H9 (cell line): ENCODE measurements around the gene PHAX. TPM values are rescaled to one million over a fixed set of nuclear protein-coding genes. Genes with fewer than 3 reads are reported as not detected.

Experiments
- DNase-seq: peaks from one replicate; pipeline ENCODE4 v3.0.0-alpha.2; 2017
- H2AFZ ChIP-seq: one replicate; pipeline ENCODE4 v1.6.1; 2013; ENCODE audit warnings: mild to moderate bottlenecking, low read length, control low read depth, moderate library complexity
- H2AK5ac ChIP-seq: 2 replicates; pipeline ENCODE4 v1.6.1; 2013; ENCODE audit warnings: low read length, control low read depth, mixed read lengths; ENCODE audit not compliant: insufficient read length
- H2BK120ac ChIP-seq: one replicate; pipeline ENCODE4 v1.6.1; 2013; ENCODE audit warnings: low read depth, mild to moderate bottlenecking, low read length, control low read depth, inconsistent platforms; ENCODE audit not compliant: poor library complexity, severe bottlenecking
- H2BK12ac ChIP-seq: 2 replicates; pipeline ENCODE4 v1.6.1; 2013; ENCODE audit warnings: low read length, control low read depth, mixed read lengths, low read depth; ENCODE audit not compliant: insufficient read length
- H2BK15ac ChIP-seq: 2 replicates; pipeline ENCODE4 v1.6.1; 2013; ENCODE audit warnings: low read depth, low read length, control low read depth
- H2BK20ac ChIP-seq: one replicate; pipeline ENCODE4 v1.6.1; 2013; ENCODE audit warnings: low read depth, mild to moderate bottlenecking, low read length, control low read depth, inconsistent platforms; ENCODE audit not compliant: poor library complexity, severe bottlenecking
- H2BK5ac ChIP-seq: 2 replicates; pipeline ENCODE4 v1.6.1; 2013; ENCODE audit warnings: low read length, control low read depth, mixed read lengths; ENCODE audit not compliant: insufficient read length
- H3K14ac ChIP-seq: 2 replicates; pipeline ENCODE4 v1.6.1; 2013; ENCODE audit warnings: low read length, control low read depth; ENCODE audit not compliant: insufficient read depth
- H3K18ac ChIP-seq: 2 replicates; pipeline ENCODE4 v1.6.1; 2013; ENCODE audit warnings: low read depth, mild to moderate bottlenecking, mixed read lengths, low read length, control low read depth; ENCODE audit not compliant: insufficient read length
- H3K23ac ChIP-seq: 2 replicates; pipeline ENCODE4 v1.6.1; 2013; ENCODE audit warnings: low read length, control low read depth, mixed read lengths, low read depth; ENCODE audit not compliant: insufficient read length
- H3K23me2 ChIP-seq: 2 replicates; pipeline ENCODE4 v1.6.1; 2013; ENCODE audit warnings: low read depth, mild to moderate bottlenecking, mixed read lengths, low read length, control low read depth; ENCODE audit not compliant: insufficient read length, poor library complexity, severe bottlenecking
- H3K27ac ChIP-seq: 2 replicates; pipeline ENCODE4 v1.5.1; 2013; ENCODE audit warnings: low read length, control low read depth, mixed read lengths, low read depth; ENCODE audit not compliant: insufficient read length
- H3K27me3 ChIP-seq: 2 replicates; pipeline ENCODE4 v1.6.1; 2013; ENCODE audit warnings: low read length, control low read depth, inconsistent platforms; ENCODE audit not compliant: insufficient read depth
- H3K4ac ChIP-seq: 2 replicates; pipeline ENCODE4 v1.6.1; 2013; ENCODE audit warnings: low read depth, mild to moderate bottlenecking, control low read depth, inconsistent platforms, low read length, moderate library complexity
- H3K4me1 ChIP-seq: 2 replicates; pipeline ENCODE4 v1.6.1; 2013; ENCODE audit warnings: low read length, control low read depth, inconsistent platforms; ENCODE audit not compliant: insufficient read depth
- H3K4me2 ChIP-seq: 2 replicates; pipeline ENCODE4 v1.6.1; 2013; ENCODE audit warnings: low read length, control low read depth, mixed read lengths; ENCODE audit not compliant: insufficient read length, insufficient read depth
- H3K56ac ChIP-seq: 2 replicates; pipeline ENCODE4 v1.6.1; 2013; ENCODE audit warnings: low read depth, mild to moderate bottlenecking, mixed read lengths, low read length, control low read depth; ENCODE audit not compliant: insufficient read length
- H3K79me1 ChIP-seq: 2 replicates; pipeline ENCODE4 v1.6.1; 2013; ENCODE audit warnings: low read depth, mild to moderate bottlenecking, moderate library complexity, low read length, control low read depth, inconsistent platforms; ENCODE audit not compliant: insufficient read depth, poor library complexity, severe bottlenecking
- H3K79me2 ChIP-seq: 2 replicates; pipeline ENCODE4 v1.6.1; 2013; ENCODE audit warnings: low read length, control low read depth, inconsistent platforms; ENCODE audit not compliant: insufficient read depth
- H3K9ac ChIP-seq: 2 replicates; pipeline ENCODE4 v1.6.1; 2013; ENCODE audit warnings: low read length, control low read depth, mixed read lengths; ENCODE audit not compliant: insufficient read length; ENCODE audit errors: extremely low read depth
- H3K9me3 ChIP-seq: one replicate; pipeline ENCODE4 v1.6.1; 2013; ENCODE audit warnings: low read depth, low read length, inconsistent platforms; ENCODE audit not compliant: control insufficient read depth
- H3T11ph ChIP-seq: one replicate; pipeline ENCODE4 v1.6.1; 2013; ENCODE audit warnings: mild to moderate bottlenecking, low read length, control low read depth, inconsistent platforms
- H4K20me1 ChIP-seq: one replicate; pipeline ENCODE4 v1.6.1; 2013; ENCODE audit not compliant: control insufficient read depth, insufficient read length, insufficient read depth
- H4K5ac ChIP-seq: 2 replicates; pipeline ENCODE4 v1.6.1; 2013; ENCODE audit warnings: low read depth, mild to moderate bottlenecking, mixed read lengths, low read length, control low read depth; ENCODE audit not compliant: insufficient read length
- H4K8ac ChIP-seq: replicated peaks from 2 replicates; pipeline ENCODE4 v1.6.1; 2013; ENCODE audit warnings: low read length, control low read depth, mixed read lengths, low read depth; ENCODE audit not compliant: insufficient read length
- H4K91ac ChIP-seq: 2 replicates; pipeline ENCODE4 v1.6.1; 2013; ENCODE audit warnings: low read depth, mild to moderate bottlenecking, moderate library complexity, mixed read lengths, low read length, control low read depth; ENCODE audit not compliant: insufficient read length
- H3K27ac Mint-ChIP-seq, 3 experiments: 2 replicates in 2 of 3; 3 replicates in 1 of 3; pipeline ENCODE4 v1.8.0; 2020 to 2021; ENCODE audit warnings: mixed read lengths in 3 of 3, mild to moderate bottlenecking in 1 of 3, moderate library complexity in 1 of 3
- H3K27me3 Mint-ChIP-seq: 2 replicates; pipeline ENCODE4 v1.8.0; 2021; ENCODE audit warnings: low read depth, mild to moderate bottlenecking, moderate library complexity, mixed read lengths
- H3K36me3 Mint-ChIP-seq, 3 experiments: 2 replicates in 2 of 3; 3 replicates in 1 of 3; pipeline ENCODE4 v1.8.0; 2020 to 2021; ENCODE audit warnings: low read depth in 3 of 3, mixed read lengths in 3 of 3; ENCODE audit not compliant: insufficient read depth in 1 of 3
- H3K4me1 Mint-ChIP-seq, 2 experiments: 2 replicates each; pipeline ENCODE4 v1.8.0; 2020; ENCODE audit warnings: mixed read lengths in 2 of 2
- H3K4me3 Mint-ChIP-seq, 2 experiments: 2 replicates in 1 of 2; 3 replicates in 1 of 2; pipeline ENCODE4 v1.8.0; 2020 to 2021; ENCODE audit warnings: mild to moderate bottlenecking in 2 of 2, mixed read lengths in 2 of 2, moderate library complexity in 1 of 2
- H3K9me3 Mint-ChIP-seq, 2 experiments: 2 replicates in 1 of 2; 3 replicates in 1 of 2; pipeline ENCODE4 v1.8.0; 2020; ENCODE audit warnings: mild to moderate bottlenecking in 2 of 2, mixed read lengths in 2 of 2, moderate library complexity in 1 of 2
- CTCF ChIP-seq: fragments of 200-600 bp; sonication (generic); conservative IDR thresholded peaks from 3 replicates; pipeline ENCODE4 v1.8.0; 2021; ENCODE audit warnings: antibody characterized with exemption, mild to moderate bottlenecking
- WGBS: extraction: QIAGEN DNeasy Blood & Tissue Kit; methylation state at CpG from one replicate; pipeline ENCODE4 v1.1.7; 2013; ENCODE audit warnings: missing lambda C conversion rate, low lambda C conversion rate, mixed read lengths; ENCODE audit not compliant: insufficient read length; ENCODE audit errors: extremely low coverage; 5-methylcytosine and 5-hydroxymethylcytosine counted together
- total RNA-seq: library from RNA; stranded (reverse); gene quantifications from 2 replicates; pipeline ENCODE4 v1.2.1, GENCODE V29; 2021

PHAX gene
- total RNA-seq, 1 experiment from 2014 or later: 65.6 TPM

GRCh38 chr5:126675338-126675737 is 74.6 kb downstream of the PHAX start:
- H3K4ac ChIP-seq: no peak overlapping the region
- Mint-ChIP-seq H3K4me1 (peaks cover 33 to 38% of the 10 kb centered on the region in 2 experiments), H3K27ac (no peak overlapping the region; a peak in 1 of 7 replicates), H3K4me3 (no peak overlapping the region), H3K36me3 (peaks cover 0 to 1% (median 0%) of the 10 kb centered on the region in 3 experiments; a peak in 1 of 7 replicates), H3K9me3 (peaks cover 0 to 4% of the 10 kb centered on the region in 2 experiments; a peak in 3 of 5 replicates), H3K27me3 (no peaks in the 10 kb centered on the region)
- TF ChIP-seq CTCF: no peak
- H4K91ac ChIP-seq: no peak overlapping the region
- no peak overlapping the region for H3K27ac ChIP-seq
- H2BK12ac ChIP-seq: no peak overlapping the region
- H3K9ac ChIP-seq: no peak overlapping the region
- no peak overlapping the region for H2BK5ac ChIP-seq
- H3K4me1 ChIP-seq: peaks cover 12% of the 10 kb centered on the region; the same call in 1 of the 2 replicates
- H4K5ac ChIP-seq: no peak overlapping the region
- no peak overlapping the region for H4K8ac ChIP-seq
- no peak overlapping the region for H2BK120ac ChIP-seq
- no peaks in the 10 kb centered on the region for H3K23me2 ChIP-seq
- no peak overlapping the region for H3T11ph ChIP-seq
- no peaks in the 10 kb centered on the region for H3K79me2 ChIP-seq
- no peaks in the 10 kb centered on the region for H3K9me3 ChIP-seq
- H3K4me2 ChIP-seq: no peak overlapping the region
- H3K23ac ChIP-seq: no peak overlapping the region
- no peak overlapping the region for H2AK5ac ChIP-seq
- H3K56ac ChIP-seq: no peak overlapping the region
- H2BK15ac ChIP-seq: no peak overlapping the region
- no peak overlapping the region for H3K18ac ChIP-seq
- DNase-seq: no peak
- no peaks in the 10 kb centered on the region for H3K27me3 ChIP-seq
- WGBS: no CpG with 5 or more reads among the region's 2 CpGs
- no peak overlapping the region for H3K14ac ChIP-seq
- H4K20me1 ChIP-seq: no peaks in the 10 kb centered on the region
- H2BK20ac ChIP-seq: no peak overlapping the region
- H3K79me1 ChIP-seq: no peaks in the 10 kb centered on the region
- no peak overlapping the region for H2AFZ ChIP-seq
